COLO829 (cell line): ENCODE measurements around the gene POFUT2.
"Not testable (repeated sequence)": the region's sequence is repeated elsewhere in the genome, so short reads cannot be mapped to it uniquely, and the experiment has no call there.

Source experiments
- DNase-seq: peaks from one replicate; pipeline ENCODE4 v3.0.0; 2012; ENCODE audit warnings: low spot score

The POFUT2 gene

GRCh38 chr21:45326169-45326851, 38.6 kb upstream of the POFUT2 start:
- DNase-seq = peak; percentile 33

- DNase-seq = no peak
These were observed 37.8 kb upstream of the POFUT2 start for GRCh38 chr21:45325206-45326168.

- DNase-seq = no peak
These were observed 37.0 kb upstream of the POFUT2 start for GRCh38 chr21:45324489-45325205.

GRCh38 chr21:45323487-45324311, 36.0 kb upstream of the POFUT2 start:
- DNase-seq = no peak

GRCh38 chr21:45322960-45323461, 35.3 kb upstream of the POFUT2 start:
- no peak for DNase-seq

GRCh38 chr21:45322231-45322959, 34.7 kb upstream of the POFUT2 start:
- no peak for DNase-seq

- DNase-seq = no peak
These were observed 32.7 kb upstream of the POFUT2 start for GRCh38 chr21:45320261-45321025.

- DNase-seq = no peak
These were observed 31.9 kb upstream of the POFUT2 start for GRCh38 chr21:45319461-45320211.

GRCh38 chr21:45318556-45319404, 31.1 kb upstream of the POFUT2 start:
- DNase-seq = peak; percentile 71

GRCh38 chr21:45318146-45318555, 30.5 kb upstream of the POFUT2 start:
- DNase-seq = no peak

- DNase-seq = peak; percentile 90
These were observed 29.9 kb upstream of the POFUT2 start for GRCh38 chr21:45317398-45318145.

- no peak for DNase-seq
These were observed 29.2 kb upstream of the POFUT2 start for GRCh38 chr21:45316871-45317397.

GRCh38 chr21:45315676-45316470, 28.2 kb upstream of the POFUT2 start:
- DNase-seq = not testable (repeated sequence)

GRCh38 chr21:45313682-45314081, 26.0 kb upstream of the POFUT2 start:
- DNase-seq = no peak

- DNase-seq = no peak
These were observed 25.3 kb upstream of the POFUT2 start for GRCh38 chr21:45313015-45313414.

- DNase-seq = no peak
These were observed 24.6 kb upstream of the POFUT2 start for GRCh38 chr21:45312296-45312695.
